ENCODE measurements around the gene CLEC1A.

The CLEC1A gene

GRCh38 chr12:10098791-10099190 lies at the start of gene CLEC1A:
TSS of gene CLEC1A (minus strand) at chr12:10098985. CDS start at chr12:10098922, 63 bp downstream.
- DNase-seq (ENCODE audit: low read depth) = no peak

GRCh38 chr12:10147714-10148403 lies 49.1 kb upstream of the CLEC1A start:
- DNase-seq (ENCODE audit: low read depth) = no peak

GRCh38 chr12:10142976-10143589 lies 44.3 kb upstream of the CLEC1A start:
- no peak for DNase-seq (ENCODE audit: low read depth)

- no peak for DNase-seq (ENCODE audit: low read depth)
Measured at GRCh38 chr12:10140001-10140400, 41.2 kb upstream of the CLEC1A start.

- DNase-seq (ENCODE audit: low read depth) = no peak
Measured at GRCh38 chr12:10136637-10137205, 37.9 kb upstream of the CLEC1A start.

- DNase-seq (ENCODE audit: low read depth) = no peak
Measured at GRCh38 chr12:10135126-10135525, 36.3 kb upstream of the CLEC1A start.

- no peak for DNase-seq (ENCODE audit: low read depth)
Measured at GRCh38 chr12:10132850-10133370, 34.1 kb upstream of the CLEC1A start.

GRCh38 chr12:10131111-10131690 lies 32.4 kb upstream of the CLEC1A start:
- no peak for DNase-seq (ENCODE audit: low read depth)

GRCh38 chr12:10130042-10130441 lies 31.3 kb upstream of the CLEC1A start, which contains the start of gene CLEC7A:
TSS of gene CLEC7A (minus strand) at chr12:10130199. CDS start at chr12:10130082, 117 bp downstream.
- no peak for DNase-seq (ENCODE audit: low read depth)

- no peak for DNase-seq (ENCODE audit: low read depth)
Measured at GRCh38 chr12:10128687-10129086, 29.9 kb upstream of the CLEC1A start.

- DNase-seq (ENCODE audit: low read depth) = no peak
Measured at GRCh38 chr12:10126413-10126812, 27.6 kb upstream of the CLEC1A start.

- DNase-seq (ENCODE audit: low read depth) = no peak
Measured at GRCh38 chr12:10122689-10123088, 23.9 kb upstream of the CLEC1A start.

- no peak for DNase-seq (ENCODE audit: low read depth)
Measured at GRCh38 chr12:10121278-10121677, 22.5 kb upstream of the CLEC1A start.

- DNase-seq (ENCODE audit: low read depth) = no peak
Measured at GRCh38 chr12:10119066-10119465, 20.3 kb upstream of the CLEC1A start.

GRCh38 chr12:10115890-10116289 lies 17.1 kb upstream of the CLEC1A start:
- no peak for DNase-seq (ENCODE audit: low read depth)

- no peak for DNase-seq (ENCODE audit: low read depth)
Measured at GRCh38 chr12:10115311-10115710, 16.5 kb upstream of the CLEC1A start.

GRCh38 chr12:10113920-10114319 lies 15.1 kb upstream of the CLEC1A start:
- DNase-seq (ENCODE audit: low read depth) = no peak

- DNase-seq (ENCODE audit: low read depth) = no peak
Measured at GRCh38 chr12:10113075-10113474, 14.3 kb upstream of the CLEC1A start.

- DNase-seq (ENCODE audit: low read depth) = no peak
Measured at GRCh38 chr12:10111451-10111850, 12.7 kb upstream of the CLEC1A start.

GRCh38 chr12:10110256-10110844 lies 11.6 kb upstream of the CLEC1A start:
- DNase-seq (ENCODE audit: low read depth) = no peak

- DNase-seq (ENCODE audit: low read depth) = no peak
Measured at GRCh38 chr12:10102322-10102721, 3.5 kb upstream of the CLEC1A start.

- DNase-seq (ENCODE audit: low read depth) = no peak
Measured at GRCh38 chr12:10101648-10102220, 2.9 kb upstream of the CLEC1A start.
